NCI-H1436 (cell line): ENCODE results near the gene PRR35.
"Not testable (repeated sequence)": the region's sequence is repeated elsewhere in the genome, so short reads cannot be mapped to it uniquely, and the experiment has no call there.

Experiments
- DNase-seq: peaks from one replicate; lab custom pipeline; 2025; lab: John Stamatoyannopoulos, UW

Gene PRR35

DNA sequence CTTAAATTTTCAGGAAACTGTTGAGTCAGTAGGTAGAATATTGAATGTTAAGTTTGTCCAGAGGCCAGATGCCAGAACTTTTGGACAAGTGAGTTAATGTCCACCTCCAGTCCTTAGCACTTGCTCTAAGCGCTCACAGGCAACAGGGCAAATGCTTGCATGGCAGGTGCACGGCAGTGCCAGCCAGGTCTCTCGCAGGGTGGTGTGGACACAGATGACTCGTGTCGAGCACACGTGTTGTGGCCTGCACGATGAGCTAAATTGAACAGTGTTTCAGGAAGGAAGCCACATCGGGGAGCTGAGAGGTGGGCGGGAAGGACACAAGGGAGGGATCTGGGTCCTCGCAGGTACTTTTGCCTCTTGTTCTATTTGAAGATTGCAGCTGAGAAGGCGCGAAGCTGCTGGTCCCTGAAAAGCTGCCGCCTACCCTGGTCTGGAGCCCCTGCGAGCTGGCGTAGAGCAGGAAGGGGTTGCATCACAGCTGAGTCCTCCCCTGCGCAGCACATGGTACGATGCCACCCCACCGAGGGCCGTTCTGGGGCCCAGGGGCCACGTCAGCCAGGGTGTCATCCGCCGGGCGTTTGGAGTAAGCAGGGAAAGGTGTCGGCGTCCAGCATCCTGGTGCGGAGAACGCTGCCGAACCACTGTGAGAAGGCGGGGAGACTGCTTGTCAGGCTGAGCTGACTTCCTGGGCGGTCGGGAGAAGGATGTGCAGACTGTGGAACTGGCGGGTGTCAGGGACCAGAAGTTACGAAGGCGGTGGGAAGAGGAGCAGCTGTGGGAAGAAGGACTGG, 35.9 kb downstream of the PRR35 start:
- no peak for DNase-seq

DNA sequence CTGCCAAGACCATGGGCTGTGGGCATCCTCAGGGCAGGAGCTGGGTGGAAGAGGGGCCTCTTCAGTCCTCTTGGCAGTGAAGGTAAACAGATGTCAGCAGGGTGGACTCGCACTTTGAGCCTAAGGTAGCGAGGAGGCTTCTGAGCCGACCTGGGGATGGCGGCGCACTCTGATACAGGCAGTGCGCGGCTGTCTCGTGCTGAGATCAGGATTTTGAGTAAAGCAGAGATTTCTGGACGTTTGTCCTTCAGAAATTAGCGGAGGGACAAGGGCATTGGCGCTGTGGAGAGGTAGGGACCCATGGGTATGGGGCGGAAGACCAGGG, 36.5 kb downstream of the PRR35 start:
- no peak for DNase-seq

DNA sequence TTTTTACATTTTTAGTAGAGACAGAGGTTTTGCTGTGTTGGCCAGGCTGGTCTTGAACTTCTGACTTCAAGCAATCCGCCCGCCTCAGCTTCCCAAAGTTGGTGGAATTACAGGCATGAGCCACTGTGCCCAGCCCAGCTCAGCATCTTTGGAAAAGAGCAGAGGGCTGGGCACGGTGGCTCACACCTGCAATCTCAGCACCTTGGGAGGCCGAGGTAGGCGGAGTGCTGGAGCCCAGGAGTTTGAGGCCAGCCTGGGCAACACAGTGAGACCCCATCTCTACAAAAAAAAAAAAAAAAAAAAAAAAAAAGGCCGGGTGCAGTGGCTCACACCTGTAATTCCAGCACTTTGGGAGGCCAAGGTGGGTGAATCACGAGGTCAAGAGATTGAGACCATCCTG, 37.5 kb downstream of the PRR35 start:
- not testable (repeated sequence) for DNase-seq

DNA sequence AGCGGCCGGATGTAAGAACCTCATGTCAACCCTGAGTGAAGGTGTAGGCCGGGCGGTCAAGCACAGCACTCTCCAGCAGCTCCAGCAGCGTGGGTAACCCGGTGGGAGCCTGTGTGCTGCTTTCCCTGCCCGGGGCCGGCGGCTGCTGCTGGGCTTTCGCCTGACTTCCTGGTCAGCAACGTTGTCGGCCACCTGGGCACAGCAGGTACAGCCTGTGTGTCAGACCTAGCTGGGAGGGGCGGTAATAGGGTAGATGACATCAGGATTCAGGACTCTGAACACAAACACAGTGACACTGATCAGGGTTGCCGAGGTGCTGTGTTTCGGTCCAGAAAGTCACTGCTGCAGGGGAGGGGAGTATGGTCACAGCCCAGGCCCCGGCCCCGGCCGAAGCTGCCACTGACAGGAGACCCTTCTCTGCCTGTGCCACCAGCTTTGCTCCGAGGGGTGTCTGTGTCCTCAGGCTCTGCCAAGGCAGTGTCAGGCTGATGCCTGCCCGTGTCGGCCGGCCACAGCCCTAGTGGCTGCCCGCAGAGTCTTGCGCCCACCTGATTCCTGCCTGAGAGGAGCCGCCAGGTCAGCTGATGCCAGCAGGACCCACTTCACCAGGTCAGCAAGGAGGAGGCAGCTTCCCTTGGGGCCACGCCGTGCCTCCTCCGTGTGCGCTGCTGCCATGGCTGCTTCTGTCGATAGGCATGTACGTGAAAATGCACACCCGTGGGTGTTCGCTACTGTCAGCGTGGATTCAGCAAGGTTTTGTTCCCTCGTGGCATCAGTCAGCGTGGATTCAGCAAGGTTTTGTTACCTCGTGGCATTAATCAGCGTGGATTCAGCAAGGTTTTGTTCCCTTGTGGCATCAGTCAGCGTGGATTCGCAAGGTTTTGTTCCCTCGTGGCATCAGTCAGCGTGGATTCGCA, 38.9 kb downstream of the PRR35 start:
- no peak for DNase-seq

DNA sequence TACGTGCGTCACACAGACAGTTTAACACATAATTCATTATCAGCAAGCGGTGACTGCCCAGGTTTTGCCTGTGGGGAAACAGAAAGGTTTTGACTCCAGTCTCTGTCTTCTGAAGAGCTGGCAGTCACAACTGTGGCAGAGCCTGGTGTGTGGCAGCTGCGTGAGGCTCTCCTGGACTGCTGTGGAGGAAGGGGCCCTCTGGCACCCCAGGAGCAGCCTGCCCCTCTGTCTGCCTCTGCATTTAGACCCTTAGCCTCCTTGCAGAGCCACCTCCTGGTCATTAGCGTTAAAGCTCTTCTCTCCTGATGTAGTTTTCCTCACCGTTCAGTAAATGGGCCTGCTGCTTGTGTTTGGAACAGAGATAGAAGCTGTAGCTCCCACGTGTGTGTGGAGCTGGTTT, 40.6 kb downstream of the PRR35 start:
- DNase-seq: no peak

DNA sequence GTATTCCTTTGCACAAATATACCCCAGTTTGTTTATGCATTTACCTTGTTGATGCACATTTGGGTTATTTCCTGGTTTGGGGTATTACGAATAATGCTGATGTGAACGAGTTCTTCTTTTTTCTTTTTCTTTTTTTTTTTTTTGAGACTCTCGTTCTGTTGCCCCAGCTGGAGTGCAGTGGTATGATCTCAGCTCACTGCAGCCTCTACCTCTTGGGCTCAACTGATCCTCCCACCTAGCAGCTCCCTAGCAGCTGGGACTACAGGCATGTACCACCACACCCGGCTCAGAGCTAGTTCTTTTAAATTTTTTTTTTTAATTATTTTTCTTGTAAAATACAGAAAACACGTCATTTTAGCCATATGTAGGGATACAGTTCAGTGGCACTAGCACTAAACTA, 43.7 kb downstream of the PRR35 start:
- DNase-seq: no peak

DNA sequence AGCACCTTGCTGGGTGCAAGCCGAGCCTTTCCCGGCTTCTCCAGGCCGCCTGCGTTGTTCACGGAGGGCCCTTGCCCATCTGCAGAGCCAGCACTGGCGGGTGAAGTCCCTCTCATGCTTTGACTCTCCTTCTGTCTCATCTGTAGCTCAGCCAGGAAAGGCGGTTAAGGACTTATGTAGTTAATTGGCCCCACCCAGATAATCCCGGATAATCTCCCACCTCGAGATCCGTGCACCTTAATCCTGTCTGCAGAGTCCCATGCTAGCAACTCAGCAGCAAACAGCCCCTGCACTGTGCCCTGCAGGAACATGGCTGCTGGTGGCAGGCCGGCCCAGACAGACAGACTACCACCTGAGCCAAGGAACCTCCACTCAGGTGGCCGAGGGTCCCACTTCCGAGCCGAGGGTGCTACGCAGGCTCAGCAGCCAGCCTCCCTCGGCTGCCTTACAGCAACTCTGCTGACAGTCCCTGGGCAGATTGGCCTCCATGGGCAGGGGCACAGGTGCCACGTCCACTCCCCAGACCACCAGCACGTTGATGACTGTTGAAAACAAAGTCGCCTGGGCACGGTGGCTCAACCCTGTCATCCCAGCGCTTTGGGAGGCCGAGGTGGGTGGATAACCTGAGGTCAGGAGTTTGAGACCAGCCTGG, 46.6 kb downstream of the PRR35 start:
- no peak for DNase-seq

DNA sequence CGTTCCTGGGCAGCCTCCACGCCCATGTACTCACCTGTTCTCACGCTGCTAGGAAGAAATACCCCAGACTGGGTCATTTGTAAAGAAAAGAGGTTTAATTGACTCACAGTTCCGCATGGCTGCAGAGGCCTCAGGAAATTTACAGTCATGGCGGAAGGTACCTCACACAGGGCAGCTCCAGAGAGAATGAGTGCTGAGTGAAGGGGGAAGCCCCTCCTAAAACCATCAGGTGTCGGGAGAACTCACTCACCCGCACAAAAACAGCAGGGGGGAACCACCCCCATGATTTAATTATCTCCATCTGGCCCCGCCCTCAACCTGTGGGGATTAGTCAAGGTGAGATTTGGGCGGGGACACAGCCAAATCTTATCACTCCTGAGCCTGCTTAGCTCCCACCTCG, 47.8 kb downstream of the PRR35 start:
- no peak for DNase-seq

DNA sequence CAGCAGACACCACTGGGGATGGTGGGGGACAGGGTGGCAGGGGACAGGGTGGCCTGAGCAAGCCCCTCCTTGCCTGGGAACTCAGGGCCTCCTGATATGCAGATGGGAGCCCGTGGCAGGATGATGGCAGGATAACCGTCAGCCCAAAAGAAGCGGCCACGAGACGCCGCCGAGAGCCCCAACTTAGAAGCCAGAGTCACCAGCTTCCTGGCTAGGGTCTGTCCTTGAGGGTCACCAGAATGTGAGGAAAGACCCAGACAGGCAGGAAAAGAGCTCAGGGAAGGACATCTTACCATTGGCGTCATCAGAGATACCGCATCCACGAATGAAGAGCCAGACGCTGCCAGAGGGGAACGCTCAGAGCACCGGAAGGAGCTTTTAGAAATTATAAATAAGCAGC, 49.1 kb downstream of the PRR35 start:
- no peak for DNase-seq

DNA sequence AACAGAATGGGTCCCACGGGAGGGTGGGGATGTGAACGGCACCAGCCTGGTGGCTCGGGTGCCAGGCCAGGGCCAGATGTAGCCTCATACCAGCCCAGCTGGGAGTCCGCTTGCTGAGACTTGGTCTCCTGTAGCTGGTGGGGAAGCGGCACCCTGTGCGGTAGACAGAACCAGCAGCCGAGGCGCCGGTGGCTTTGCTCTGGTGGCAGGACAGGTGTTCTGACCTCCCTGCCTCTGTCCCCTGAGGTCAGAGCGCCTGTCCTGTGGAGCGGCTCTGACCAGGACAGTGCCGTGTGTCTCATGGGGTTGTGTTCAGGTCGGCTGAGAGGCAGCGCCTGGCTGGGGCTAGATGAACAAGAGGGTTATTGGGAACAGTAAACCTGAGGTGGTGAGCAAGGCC, 49.8 kb downstream of the PRR35 start:
- DNase-seq: no peak

DNA sequence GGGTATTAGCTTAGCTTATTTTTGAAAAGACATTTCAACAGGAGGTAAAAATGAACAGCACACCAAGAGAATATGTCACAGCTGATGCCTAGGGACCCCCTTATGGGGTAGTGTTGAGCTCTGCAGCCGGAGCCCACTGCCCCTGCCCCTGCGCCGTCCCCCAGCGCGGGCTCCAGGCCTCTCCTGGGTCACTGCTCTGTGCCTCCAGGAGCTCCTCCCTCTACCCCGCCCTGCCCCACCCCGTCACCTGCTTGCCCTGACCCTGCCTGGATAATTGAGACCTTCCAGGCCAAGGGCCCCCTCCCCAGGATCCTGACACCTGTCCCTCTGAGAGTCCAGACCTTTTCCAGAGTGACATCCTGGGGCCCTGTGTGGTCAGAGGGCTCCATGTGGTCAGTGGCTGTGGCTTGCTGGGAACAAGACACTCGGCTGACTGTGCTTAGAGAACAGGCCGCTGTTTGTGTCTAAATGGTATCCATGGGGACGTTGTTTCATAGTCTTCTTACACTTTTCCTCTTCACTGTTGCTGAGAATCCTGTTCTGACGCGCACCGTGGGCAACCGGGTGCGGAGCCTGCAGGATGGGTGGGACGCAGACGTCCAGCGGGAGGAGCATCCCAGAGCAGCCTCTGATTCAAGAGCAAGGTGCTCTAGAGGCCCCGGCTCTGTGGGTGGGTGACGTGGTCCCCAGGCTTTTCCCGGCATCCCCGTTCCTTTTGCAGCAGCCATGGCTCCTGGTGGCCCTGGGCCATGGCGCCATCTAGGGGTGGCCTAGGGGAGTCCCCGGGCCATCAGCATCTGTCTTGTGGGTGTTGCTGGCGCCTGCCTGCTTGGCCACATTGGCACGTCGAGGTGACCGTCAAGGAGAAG, 50.6 kb downstream of the PRR35 start:
- DNase-seq: no peak

DNA sequence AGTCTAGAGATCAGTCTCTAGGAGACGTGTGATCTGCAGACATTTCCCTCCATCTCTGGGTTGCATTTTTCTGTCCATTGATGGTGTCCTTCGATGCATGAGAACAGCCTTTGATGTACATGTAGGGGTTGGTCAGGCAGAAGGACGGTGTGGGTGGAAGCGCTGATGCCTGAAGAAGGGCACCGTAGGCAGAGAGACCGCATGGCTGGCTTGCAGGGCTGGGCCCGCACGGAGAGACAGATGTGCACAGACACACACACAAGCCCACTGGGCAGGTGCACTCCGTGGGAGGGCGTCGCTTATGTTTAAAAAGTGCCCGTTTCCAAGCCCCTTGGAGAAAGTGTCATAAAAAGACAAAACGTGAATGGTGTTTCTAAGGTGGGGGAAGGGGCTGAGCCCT, 54.9 kb downstream of the PRR35 start:
- no peak for DNase-seq
